Measurements from ENCODE around the gene GTF3C4.

GTF3C4 gene

GRCh38 chr9:132671620-132672412 is 1.6 kb downstream of the GTF3C4 start:
- H3K27ac ChIP-seq (ENCODE audit: low read depth, low read length): no peak overlapping the region
- no peaks in the 10 kb centered on the region for H3K9me3 ChIP-seq (ENCODE audit: control insufficient read depth, insufficient read depth, low read length)
- H3K36me3 ChIP-seq (ENCODE audit: control insufficient read depth, insufficient read depth, low read length): peaks cover 6% of the 10 kb centered on the region; the same call in 1 of the 2 replicates
- no peaks in the 10 kb centered on the region for H3K27me3 ChIP-seq (ENCODE audit: control insufficient read depth, insufficient read depth, low read length)
- peaks cover 22% of the 10 kb centered on the region for H3K4me1 ChIP-seq (ENCODE audit: control insufficient read depth, insufficient read depth, low read length)
- peak overlapping the region; percentile 93; the same call in 1 of the 2 replicates for H3K9ac ChIP-seq (ENCODE audit: low read depth, low read length)
- peak overlapping the region; percentile 98 for H3K4me3 ChIP-seq (ENCODE audit: low read depth, low read length)

GRCh38 chr9:132672413-132672690 is 2.1 kb downstream of the GTF3C4 start:
- peak overlapping the region; percentile 98 for H3K4me3 ChIP-seq (ENCODE audit: low read depth, low read length)
- peaks cover 8% of the 10 kb centered on the region; the same call in 1 of the 2 replicates for H3K36me3 ChIP-seq (ENCODE audit: control insufficient read depth, insufficient read depth, low read length)
- H3K27ac ChIP-seq (ENCODE audit: low read depth, low read length): no peak overlapping the region
- H3K9me3 ChIP-seq (ENCODE audit: control insufficient read depth, insufficient read depth, low read length): no peaks in the 10 kb centered on the region
- H3K9ac ChIP-seq (ENCODE audit: low read depth, low read length): no peak overlapping the region
- no peaks in the 10 kb centered on the region for H3K27me3 ChIP-seq (ENCODE audit: control insufficient read depth, insufficient read depth, low read length)
- peaks cover 22% of the 10 kb centered on the region for H3K4me1 ChIP-seq (ENCODE audit: control insufficient read depth, insufficient read depth, low read length)

- no peak overlapping the region for H3K4me3 ChIP-seq (ENCODE audit: low read depth, low read length)
- peaks cover 12% of the 10 kb centered on the region for H3K4me1 ChIP-seq (ENCODE audit: control insufficient read depth, insufficient read depth, low read length)
- H3K9ac ChIP-seq (ENCODE audit: low read depth, low read length): no peak overlapping the region
- H3K27me3 ChIP-seq (ENCODE audit: control insufficient read depth, insufficient read depth, low read length): no peaks in the 10 kb centered on the region
- H3K9me3 ChIP-seq (ENCODE audit: control insufficient read depth, insufficient read depth, low read length): no peaks in the 10 kb centered on the region
- no peak overlapping the region for H3K27ac ChIP-seq (ENCODE audit: low read depth, low read length)
- H3K36me3 ChIP-seq (ENCODE audit: control insufficient read depth, insufficient read depth, low read length): peaks cover 12% of the 10 kb centered on the region
Observed at GRCh38 chr9:132673355-132673754, 3.1 kb downstream of the GTF3C4 start.

GRCh38 chr9:132674485-132674884 is 4.2 kb downstream of the GTF3C4 start:
- peaks cover 23% of the 10 kb centered on the region for H3K36me3 ChIP-seq (ENCODE audit: control insufficient read depth, insufficient read depth, low read length)

DNA sequence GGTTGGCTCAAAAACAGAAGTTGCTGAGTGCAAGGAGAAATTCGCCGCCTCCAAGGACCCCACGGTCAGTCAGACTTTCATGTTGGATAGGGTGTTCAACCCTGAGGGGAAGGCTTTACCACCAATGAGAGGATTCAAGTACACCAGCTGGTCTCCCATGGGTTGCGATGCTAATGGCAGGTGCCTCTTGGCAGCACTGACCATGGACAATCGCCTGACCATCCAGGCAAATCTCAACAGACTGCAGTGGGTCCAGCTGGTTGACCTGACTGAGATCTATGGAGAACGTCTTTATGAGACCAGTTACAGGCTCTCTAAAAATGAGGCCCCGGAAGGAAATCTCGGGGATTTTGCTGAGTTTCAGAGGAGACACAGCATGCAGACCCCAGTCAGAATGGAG is 7.7 kb downstream of the GTF3C4 start:
- Histone ChIP-seq H3K36me3 (ENCODE audit: control insufficient read depth, insufficient read depth, low read length) (peaks cover 53% of the 10 kb centered on the region), H3K9me3 (ENCODE audit: control insufficient read depth, insufficient read depth, low read length) (no peaks in the 10 kb centered on the region)

More at GRCh38 chr9:132674485-132674884, 4.2 kb downstream of the GTF3C4 start:
- H3K4me1 ChIP-seq (ENCODE audit: control insufficient read depth, insufficient read depth, low read length): peaks cover 12% of the 10 kb centered on the region
- H3K27me3 ChIP-seq (ENCODE audit: control insufficient read depth, insufficient read depth, low read length): no peaks in the 10 kb centered on the region
- H3K4me3 ChIP-seq (ENCODE audit: low read depth, low read length): no peak overlapping the region
- no peak overlapping the region for H3K9ac ChIP-seq (ENCODE audit: low read depth, low read length)
- H3K9me3 ChIP-seq (ENCODE audit: control insufficient read depth, insufficient read depth, low read length): no peaks in the 10 kb centered on the region
- no peak overlapping the region for H3K27ac ChIP-seq (ENCODE audit: low read depth, low read length)

GRCh38 chr9:132679946-132680625 is 9.8 kb downstream of the GTF3C4 start:
- peaks cover 74% of the 10 kb centered on the region for H3K36me3 ChIP-seq (ENCODE audit: control insufficient read depth, insufficient read depth, low read length)
- no peaks in the 10 kb centered on the region for H3K27me3 ChIP-seq (ENCODE audit: control insufficient read depth, insufficient read depth, low read length)
- H3K27ac ChIP-seq (ENCODE audit: low read depth, low read length): no peak overlapping the region
- H3K4me3 ChIP-seq (ENCODE audit: low read depth, low read length): no peak overlapping the region
- H3K4me1 ChIP-seq (ENCODE audit: control insufficient read depth, insufficient read depth, low read length): no peaks in the 10 kb centered on the region
- no peak overlapping the region for H3K9ac ChIP-seq (ENCODE audit: low read depth, low read length)
- H3K9me3 ChIP-seq (ENCODE audit: control insufficient read depth, insufficient read depth, low read length): no peaks in the 10 kb centered on the region

More for the DNA sequence above, 7.7 kb downstream of the GTF3C4 start:
- no peak overlapping the region for H3K27ac ChIP-seq (ENCODE audit: low read depth, low read length)
- no peaks in the 10 kb centered on the region for H3K27me3 ChIP-seq (ENCODE audit: control insufficient read depth, insufficient read depth, low read length)
- H3K4me3 ChIP-seq (ENCODE audit: low read depth, low read length): no peak overlapping the region
- H3K9ac ChIP-seq (ENCODE audit: low read depth, low read length): no peak overlapping the region
- no peaks in the 10 kb centered on the region for H3K4me1 ChIP-seq (ENCODE audit: control insufficient read depth, insufficient read depth, low read length)

GRCh38 chr9:132681561-132681960 is 11.3 kb downstream of the GTF3C4 start:
- no peaks in the 10 kb centered on the region for H3K27me3 ChIP-seq (ENCODE audit: control insufficient read depth, insufficient read depth, low read length)
- no peak overlapping the region for H3K27ac ChIP-seq (ENCODE audit: low read depth, low read length)
- H3K4me1 ChIP-seq (ENCODE audit: control insufficient read depth, insufficient read depth, low read length): no peaks in the 10 kb centered on the region
- peaks cover 89% of the 10 kb centered on the region for H3K36me3 ChIP-seq (ENCODE audit: control insufficient read depth, insufficient read depth, low read length)
- H3K9me3 ChIP-seq (ENCODE audit: control insufficient read depth, insufficient read depth, low read length): no peaks in the 10 kb centered on the region
- no peak overlapping the region for H3K4me3 ChIP-seq (ENCODE audit: low read depth, low read length)
- no peak overlapping the region for H3K9ac ChIP-seq (ENCODE audit: low read depth, low read length)

- H3K36me3 ChIP-seq (ENCODE audit: control insufficient read depth, insufficient read depth, low read length): peaks cover 95% of the 10 kb centered on the region
Observed at GRCh38 chr9:132683873-132684272, 13.6 kb downstream of the GTF3C4 start.

GRCh38 chr9:132690696-132691095 is 20.4 kb downstream of the GTF3C4 start:
- Histone ChIP-seq H3K9me3 (ENCODE audit: control insufficient read depth, insufficient read depth, low read length) (no peaks in the 10 kb centered on the region), H3K4me1 (ENCODE audit: control insufficient read depth, insufficient read depth, low read length) (no peaks in the 10 kb centered on the region), H3K36me3 (ENCODE audit: control insufficient read depth, insufficient read depth, low read length) (peaks cover 60% of the 10 kb centered on the region), H3K9ac (ENCODE audit: low read depth, low read length) (no peak overlapping the region), H3K27me3 (ENCODE audit: control insufficient read depth, insufficient read depth, low read length) (no peaks in the 10 kb centered on the region), H3K27ac (ENCODE audit: low read depth, low read length) (no peak overlapping the region), H3K4me3 (ENCODE audit: low read depth, low read length) (no peak overlapping the region)

More at GRCh38 chr9:132683873-132684272, 13.6 kb downstream of the GTF3C4 start:
- H3K4me1 ChIP-seq (ENCODE audit: control insufficient read depth, insufficient read depth, low read length): no peaks in the 10 kb centered on the region
- H3K27ac ChIP-seq (ENCODE audit: low read depth, low read length): no peak overlapping the region
- no peak overlapping the region for H3K4me3 ChIP-seq (ENCODE audit: low read depth, low read length)
- H3K9me3 ChIP-seq (ENCODE audit: control insufficient read depth, insufficient read depth, low read length): no peaks in the 10 kb centered on the region
- no peak overlapping the region for H3K9ac ChIP-seq (ENCODE audit: low read depth, low read length)
- H3K27me3 ChIP-seq (ENCODE audit: control insufficient read depth, insufficient read depth, low read length): no peaks in the 10 kb centered on the region

DNA sequence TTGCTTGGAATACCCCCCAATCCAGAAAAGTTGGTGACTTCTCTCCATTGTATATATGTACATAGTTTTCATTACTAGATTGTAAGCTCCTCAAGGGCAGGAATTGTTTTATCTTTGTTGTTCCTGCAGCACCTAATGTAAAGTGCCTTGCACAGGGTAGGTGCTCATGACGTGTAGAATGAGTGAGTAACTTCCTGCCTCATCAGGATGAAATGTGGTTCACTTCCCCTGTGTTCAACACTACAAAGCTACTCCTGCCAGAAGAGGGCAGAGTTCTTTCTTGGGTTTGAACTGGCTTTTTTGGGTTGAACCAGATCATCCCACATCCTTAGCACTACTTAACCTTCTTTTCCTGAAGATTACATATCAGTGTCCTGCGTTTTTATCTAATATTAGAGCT is 23.9 kb downstream of the GTF3C4 start:
- no peak overlapping the region for H3K27ac ChIP-seq (ENCODE audit: low read depth, low read length)
- H3K4me1 ChIP-seq (ENCODE audit: control insufficient read depth, insufficient read depth, low read length): no peaks in the 10 kb centered on the region
- H3K27me3 ChIP-seq (ENCODE audit: control insufficient read depth, insufficient read depth, low read length): no peaks in the 10 kb centered on the region
- H3K36me3 ChIP-seq (ENCODE audit: control insufficient read depth, insufficient read depth, low read length): peaks cover 25% of the 10 kb centered on the region
- H3K9me3 ChIP-seq (ENCODE audit: control insufficient read depth, insufficient read depth, low read length): peaks cover 14% of the 10 kb centered on the region; the same call in 1 of the 2 replicates
- no peak overlapping the region for H3K9ac ChIP-seq (ENCODE audit: low read depth, low read length)
- H3K4me3 ChIP-seq (ENCODE audit: low read depth, low read length): no peak overlapping the region

- Histone ChIP-seq H3K27ac (ENCODE audit: low read depth, low read length) (no peak overlapping the region), H3K36me3 (ENCODE audit: control insufficient read depth, insufficient read depth, low read length) (no peaks in the 10 kb centered on the region), H3K4me1 (ENCODE audit: control insufficient read depth, insufficient read depth, low read length) (no peaks in the 10 kb centered on the region), H3K9ac (ENCODE audit: low read depth, low read length) (no peak overlapping the region), H3K27me3 (ENCODE audit: control insufficient read depth, insufficient read depth, low read length) (no peaks in the 10 kb centered on the region), H3K4me3 (ENCODE audit: low read depth, low read length) (no peak overlapping the region), H3K9me3 (ENCODE audit: control insufficient read depth, insufficient read depth, low read length) (peaks cover 21% of the 10 kb centered on the region)
Observed at GRCh38 chr9:132697230-132697629, 27.0 kb downstream of the GTF3C4 start.

All from HUES48 (cell line).